Measurements from ENCODE around the gene CPPED1.
"Not testable (repeated sequence)": the region's sequence is repeated elsewhere in the genome, so short reads cannot be mapped to it uniquely, and the experiment has no call there.

Gene CPPED1

DNA sequence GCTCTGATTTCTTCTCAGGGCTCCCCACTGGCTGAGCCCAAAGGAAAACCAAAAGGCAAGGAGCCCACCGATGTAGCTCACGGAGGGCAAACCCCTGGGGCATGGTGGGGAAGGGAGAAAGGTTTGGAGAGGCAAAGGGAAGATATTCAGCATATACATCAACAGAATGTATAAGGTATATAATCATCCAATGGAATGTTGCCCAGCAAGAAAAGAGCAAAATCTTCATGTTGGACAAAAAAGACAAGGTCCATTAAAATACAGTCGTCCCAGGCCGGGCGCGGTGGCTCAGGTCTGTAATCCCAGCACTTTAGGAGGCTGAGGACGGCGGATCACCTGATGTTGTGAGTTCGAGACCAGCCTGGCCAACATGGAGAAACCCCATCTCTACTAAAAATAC lies 1.6 kb downstream of the CPPED1 start:
- DNase-seq (ENCODE audit: low spot score): no peak

DNA sequence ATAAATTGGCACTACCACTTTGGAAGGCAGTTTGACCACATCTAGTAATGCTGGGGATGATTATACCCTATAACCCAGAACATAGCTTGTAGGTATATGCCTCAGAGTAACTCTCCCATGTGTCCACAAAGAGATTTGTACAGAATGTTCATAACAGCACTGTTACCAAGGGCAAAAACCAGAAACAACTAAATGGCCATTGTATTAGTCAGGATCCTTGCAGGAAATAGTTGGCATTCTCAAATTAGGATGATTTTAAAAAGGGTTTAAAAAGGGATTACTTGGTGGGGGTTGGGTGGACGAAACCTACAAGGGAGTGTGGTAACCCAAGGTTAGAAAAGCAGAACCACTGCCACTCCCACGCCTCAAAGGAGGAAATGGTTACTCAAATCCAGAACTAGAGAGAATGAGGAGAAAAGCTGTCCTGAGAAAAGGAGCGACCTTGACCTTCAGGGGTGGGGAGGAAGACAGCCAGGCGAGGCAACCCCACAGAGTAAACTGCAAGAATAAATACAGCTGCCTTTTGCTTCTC lies 2.1 kb downstream of the CPPED1 start:
- peak; percentile 76 for DNase-seq (ENCODE audit: low spot score)

DNA sequence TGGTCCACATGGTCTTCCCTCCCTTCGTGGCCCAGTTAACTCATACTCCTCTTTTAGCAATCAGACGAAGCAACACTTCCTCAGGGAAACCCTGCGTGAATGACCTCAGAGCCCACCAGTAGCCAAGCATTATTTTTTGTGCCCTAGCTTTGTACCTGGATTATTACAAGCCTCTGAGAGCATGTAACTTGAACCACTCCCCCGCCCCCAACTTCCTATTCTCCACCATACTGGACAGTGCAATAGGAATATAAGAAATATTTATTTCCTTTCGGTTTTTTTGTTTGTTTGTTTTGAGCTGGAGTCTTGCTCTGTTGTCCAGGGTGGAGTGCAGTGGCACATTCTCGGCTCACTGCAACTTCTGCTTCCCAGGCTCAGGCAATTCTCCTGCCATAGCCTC lies 2.9 kb downstream of the CPPED1 start:
- DNase-seq (ENCODE audit: low spot score): no peak

DNA sequence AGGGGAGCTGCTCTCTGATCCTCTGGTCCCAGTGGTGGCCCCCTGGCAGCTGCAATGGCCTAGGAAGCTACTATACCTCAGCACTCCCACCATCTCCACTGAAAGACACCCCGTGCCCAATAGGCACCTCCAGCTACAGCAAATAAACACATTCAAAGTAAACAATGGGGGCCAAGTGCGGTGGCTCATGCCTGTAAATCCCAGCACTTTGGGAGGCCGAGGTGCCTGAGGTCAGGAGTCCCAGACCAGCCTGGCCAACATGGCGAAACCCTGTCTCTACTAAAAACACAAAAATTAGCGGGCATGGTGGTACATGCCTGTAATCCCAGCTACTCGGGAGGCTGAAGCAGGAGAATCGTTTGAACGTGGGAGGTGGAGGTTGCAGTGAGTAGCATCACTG lies 3.7 kb downstream of the CPPED1 start:
- not testable (repeated sequence) for DNase-seq (ENCODE audit: low spot score)

DNA sequence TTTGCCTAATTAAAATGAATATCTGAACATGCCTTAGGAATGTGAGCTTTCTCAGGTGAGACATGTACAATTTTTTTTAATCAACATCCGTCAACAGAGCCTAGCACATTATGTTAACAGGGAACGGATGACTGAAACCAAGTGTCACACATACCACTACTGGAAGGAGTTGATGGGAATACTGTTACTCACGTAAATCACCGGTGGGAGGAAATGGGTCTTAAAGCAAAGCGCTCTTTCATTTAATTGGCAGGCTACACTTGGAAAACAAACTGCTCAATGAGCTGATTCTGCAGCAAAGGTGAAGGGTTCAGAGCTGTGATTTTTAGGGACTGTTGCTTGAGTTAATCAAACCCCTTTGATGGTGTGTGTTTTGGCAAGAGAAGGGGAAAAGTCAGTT lies 4.8 kb downstream of the CPPED1 start:
- DNase-seq (ENCODE audit: low spot score): no peak

DNA sequence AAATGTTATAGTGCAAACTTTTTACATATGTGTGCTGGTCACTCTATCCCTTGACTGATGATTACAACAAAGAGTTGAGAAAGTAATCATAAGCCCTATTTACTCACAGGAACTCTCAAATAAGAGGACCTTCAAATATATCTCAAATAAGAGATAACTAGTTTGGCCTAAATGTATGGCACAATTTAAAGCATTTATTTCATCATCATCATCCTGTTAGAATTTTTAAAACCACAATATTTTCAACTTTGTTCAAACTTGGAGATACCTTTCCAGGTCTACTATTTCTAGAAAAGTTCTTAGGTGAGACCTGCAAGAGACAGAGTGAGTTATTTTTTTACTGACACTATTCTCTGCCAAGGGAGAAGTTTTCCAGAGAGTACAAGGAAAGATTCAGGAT lies 5.5 kb downstream of the CPPED1 start:
- no peak for DNase-seq (ENCODE audit: low spot score)

DNA sequence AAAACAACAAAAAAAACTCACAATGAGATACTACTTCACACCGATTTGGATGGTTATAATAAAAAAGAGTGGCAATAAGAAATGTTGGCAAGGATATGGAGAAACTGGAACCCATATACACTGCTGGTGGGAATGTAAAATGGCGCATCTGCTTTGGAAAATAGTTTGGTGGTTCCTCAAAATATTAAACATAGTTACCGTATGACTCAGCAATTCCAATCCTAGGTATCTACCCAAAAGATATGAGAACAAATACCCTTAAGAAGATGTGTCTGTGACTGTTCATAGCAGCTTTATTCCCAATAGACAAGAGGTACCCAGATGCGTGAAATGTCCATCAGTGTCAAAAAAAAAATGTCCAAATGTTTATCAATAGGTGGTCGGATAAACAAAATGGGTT lies 7.2 kb downstream of the CPPED1 start:
- DNase-seq (ENCODE audit: low spot score): no peak

DNA sequence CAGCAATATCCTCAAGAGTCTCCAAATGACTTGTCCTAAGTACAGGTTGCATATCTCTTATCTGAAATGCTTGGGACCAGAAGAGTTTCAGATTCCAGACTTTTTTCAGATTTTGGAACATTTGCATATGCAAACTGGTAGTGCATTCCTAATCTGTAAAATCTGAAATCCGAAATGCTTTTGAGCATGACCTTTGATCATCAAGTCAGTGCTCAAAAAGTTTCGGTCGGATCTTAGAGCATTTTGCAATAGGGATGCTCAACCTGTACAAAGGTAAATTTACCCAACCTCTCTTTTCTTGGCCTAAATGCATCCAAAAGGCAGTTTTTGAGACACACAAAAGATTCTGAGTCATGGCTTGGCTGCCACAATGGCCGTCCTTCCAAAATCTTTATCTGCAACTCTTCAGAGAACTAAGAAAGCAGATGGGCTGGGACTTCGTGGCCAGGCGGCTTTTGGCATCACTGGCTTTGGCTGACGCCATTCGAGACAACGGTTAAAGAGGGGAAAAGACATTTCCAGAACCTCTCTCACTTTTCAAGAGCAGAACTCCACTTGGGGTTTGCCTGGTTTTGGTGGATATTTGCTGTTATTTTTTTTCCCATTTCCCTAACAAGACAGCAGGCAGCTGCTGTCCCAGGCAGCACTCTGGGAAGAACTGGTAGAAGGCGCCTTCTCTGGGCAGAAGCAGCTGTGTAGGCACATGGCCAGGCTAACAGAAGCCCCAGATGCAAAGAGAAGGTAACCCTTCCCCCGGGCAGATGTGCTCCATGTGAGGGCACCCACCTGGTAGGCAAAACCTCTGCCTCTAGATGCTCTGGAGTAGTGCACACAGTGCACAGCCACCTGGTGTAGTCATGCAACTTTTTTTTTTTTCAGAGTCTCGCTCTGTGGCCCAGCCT lies 8.9 kb downstream of the CPPED1 start:
- DNase-seq (ENCODE audit: low spot score): no peak

DNA sequence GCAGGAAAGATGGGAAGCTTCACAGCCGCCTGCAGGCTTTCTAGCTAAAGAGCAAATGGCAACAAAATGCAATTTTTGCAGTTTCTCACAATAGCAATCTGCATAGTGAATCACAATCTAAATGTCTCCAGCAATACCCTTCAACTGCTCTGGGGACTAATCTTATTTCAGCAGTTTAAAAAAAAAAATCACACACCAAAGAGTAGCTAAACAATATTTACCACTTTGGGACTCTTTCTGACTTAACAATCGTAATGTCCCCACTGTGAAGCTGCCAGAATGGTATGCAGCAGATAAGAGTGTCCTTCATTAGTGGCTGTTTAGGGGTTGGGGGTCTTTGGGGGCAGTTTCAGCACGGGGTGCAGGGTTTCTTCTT lies 9.8 kb downstream of the CPPED1 start:
- no peak for DNase-seq (ENCODE audit: low spot score)

DNA sequence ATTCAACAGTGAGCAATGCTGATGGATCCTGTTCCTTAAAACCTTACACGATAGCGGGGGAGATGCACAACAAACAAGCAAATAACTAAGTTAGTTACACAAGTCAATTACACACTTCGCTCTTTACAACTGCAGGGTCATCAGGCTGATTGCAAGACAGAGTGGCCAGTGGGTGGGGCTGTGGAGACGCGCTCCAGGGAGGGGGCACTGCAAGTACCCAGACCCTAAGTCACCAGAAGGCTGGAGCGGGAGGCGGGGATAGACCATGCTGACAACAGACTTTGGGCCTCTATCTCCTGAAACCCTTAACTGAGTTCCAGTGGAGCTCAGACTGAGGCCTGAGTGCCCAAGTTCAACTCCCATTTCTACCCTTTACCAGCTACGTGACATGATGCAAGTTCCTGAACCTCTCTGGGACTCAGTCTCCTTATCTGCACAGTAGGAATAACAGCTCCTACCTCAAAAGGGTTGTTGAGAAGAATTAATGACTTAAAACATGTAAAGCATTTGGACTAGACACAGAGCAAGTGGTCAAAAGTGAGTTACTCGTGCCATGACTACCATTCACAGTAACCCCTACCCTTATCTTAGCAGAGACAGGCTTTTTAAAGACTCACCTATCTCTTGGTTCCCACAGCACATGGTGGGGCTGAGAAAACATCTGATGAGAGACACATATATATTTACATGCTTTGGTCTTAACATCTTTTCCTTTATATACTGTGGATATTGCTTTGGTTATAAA lies 10.4 kb downstream of the CPPED1 start:
- no peak for DNase-seq (ENCODE audit: low spot score)

DNA sequence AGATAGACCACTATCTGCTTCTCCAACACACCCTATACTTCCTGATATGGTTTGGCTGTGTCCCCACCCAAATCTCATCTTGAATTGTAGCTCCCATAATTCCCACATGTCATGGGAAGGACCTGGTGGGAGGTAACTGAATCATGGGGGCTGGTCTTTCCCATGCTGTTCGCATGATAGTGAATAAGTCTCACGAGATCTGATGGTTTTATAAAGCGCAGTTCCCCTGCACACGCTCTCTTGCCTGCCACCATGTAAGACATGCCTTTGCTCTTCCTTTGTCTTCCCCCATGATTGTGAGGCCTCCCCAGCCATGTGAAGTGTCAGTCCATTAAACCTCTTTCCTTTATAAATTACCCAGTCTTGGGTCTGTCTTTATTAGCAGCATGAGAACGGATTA lies 11.2 kb downstream of the CPPED1 start:
- not testable (repeated sequence) for DNase-seq (ENCODE audit: low spot score)

DNA sequence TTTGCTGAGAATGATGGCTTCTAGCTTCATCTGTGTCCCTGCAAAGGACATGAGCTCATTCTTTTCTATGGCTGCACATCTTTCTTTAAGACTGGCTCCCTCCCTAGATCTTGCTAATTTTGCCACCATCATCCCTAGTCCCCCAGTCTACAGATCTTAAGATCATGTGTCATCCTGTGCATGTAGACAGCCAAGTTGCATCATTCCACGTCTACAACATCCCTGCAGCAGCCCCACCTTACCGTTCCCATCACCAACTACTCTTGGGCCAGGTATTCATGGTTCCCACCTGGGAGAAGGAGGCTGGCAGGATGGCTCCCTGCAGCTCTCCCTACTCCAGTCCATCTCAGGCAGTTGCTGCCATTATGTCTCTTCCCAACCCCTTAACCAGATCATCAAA lies 12.3 kb downstream of the CPPED1 start:
- no peak for DNase-seq (ENCODE audit: low spot score)

DNA sequence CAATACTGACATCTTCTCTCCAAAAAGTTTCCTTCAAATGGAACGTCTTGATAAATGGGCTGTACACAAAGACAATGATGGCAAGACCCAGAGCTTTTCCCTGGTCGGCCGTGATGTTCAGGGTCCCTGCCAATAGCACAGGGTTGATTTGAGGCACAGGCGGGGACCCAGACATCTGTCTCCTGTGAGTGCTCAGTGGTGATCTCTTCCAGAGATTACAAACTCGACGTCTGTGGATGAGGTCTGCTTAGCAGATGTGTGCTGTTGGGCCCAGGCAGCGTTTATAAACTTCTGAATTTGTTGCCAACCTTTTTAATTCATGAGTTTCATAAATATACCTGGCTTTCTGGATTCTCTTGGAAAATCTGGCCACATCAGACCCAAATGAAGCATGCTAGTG lies 14.9 kb downstream of the CPPED1 start:
- DNase-seq (ENCODE audit: low spot score): no peak

DNA sequence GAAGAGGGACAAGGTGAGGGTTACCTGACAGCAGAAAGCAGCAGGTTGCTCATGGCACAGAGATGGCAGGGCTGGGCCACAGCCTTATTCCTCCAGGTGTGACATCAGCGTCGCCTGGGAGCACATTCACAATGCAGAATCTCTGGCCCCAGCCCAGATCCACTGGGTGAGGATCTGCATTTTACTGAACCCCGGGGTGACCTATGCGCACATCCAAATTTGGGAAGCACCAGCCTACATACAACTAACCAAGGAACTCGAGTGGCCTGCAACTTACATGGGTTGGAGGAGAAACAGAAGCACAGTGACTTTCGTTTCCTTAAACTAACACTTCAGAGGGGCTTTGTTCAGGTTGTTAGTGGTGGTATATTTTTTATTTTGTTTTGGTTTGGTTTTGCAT lies 17.6 kb downstream of the CPPED1 start:
- DNase-seq (ENCODE audit: low spot score): no peak

DNA sequence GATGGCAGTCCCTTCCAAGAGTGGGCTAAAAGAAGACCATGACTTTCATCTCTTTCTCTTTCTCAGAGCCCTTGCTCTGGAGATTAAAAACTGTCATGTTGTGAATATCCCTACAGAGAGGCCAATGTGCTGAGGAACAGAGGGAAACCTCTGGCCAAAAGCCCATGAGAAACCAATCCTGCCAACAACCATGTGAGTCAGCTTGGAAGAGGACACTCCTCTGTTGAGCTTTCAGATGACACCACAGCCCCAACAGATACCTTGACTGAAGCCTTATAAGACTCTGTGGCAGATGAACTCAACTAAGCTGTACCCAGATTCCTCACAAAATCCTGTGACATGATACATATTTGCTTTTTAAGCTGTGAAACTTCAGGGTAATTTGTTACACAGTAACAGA lies 19.6 kb downstream of the CPPED1 start:
- DNase-seq (ENCODE audit: low spot score): no peak

DNA sequence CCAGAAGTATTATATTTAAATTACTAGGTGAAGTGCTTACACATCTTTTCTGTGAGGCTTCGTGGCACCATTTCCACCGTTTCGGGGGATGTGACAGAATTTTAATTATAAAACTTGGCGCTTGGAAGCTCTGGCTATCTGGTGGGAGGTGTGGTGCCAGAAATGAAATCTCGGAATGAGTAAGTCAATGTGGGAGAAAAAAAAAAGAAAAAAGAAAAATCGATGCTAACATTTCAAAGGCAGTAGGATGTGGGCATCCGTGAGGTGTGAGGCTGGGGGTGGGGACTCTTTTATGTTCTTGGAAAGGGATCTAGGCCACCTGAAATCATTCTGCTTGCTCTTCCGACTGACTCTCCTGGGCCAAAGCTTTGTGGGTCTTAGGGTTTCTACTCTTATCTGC lies 21.9 kb downstream of the CPPED1 start:
- DNase-seq (ENCODE audit: low spot score): peak; percentile 45

DNA sequence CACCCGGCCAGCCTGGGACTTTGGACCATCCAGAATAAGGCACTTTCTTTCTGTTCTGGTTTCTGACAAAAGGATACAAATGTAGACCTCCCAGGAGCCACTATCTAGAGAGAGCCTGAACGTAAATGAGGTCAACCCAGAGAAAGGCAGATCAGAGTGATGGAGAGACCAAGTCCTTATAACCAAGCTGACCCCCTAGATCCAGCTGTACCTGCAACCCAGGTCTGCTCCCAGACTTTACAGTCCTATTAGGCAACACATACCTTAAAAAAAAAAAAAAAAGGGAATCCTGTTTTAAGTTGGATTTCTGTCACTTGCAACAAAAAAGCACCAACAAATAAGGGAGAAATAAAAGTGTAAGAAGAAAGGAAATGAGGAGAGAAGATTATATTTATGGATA lies 23.2 kb downstream of the CPPED1 start:
- no peak for DNase-seq (ENCODE audit: low spot score)

DNA sequence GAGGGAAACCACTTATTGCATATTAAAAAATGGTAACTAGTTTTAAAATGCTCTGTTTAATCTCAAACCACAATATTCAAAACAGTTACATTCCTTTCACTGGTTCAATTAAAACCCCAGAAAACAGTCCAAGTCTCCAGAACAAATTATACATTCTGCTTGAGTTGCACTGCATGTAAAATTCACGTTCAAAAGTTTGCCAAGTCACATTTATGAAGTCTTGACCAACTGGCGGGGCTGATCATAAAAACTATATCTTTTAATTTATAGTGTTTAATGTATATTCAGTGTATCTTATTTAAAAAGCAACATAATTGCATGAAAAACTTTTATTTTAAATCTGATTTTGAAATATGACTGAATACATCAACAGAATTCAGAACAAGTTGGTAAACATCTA lies 25.0 kb downstream of the CPPED1 start:
- DNase-seq (ENCODE audit: low spot score): no peak

DNA sequence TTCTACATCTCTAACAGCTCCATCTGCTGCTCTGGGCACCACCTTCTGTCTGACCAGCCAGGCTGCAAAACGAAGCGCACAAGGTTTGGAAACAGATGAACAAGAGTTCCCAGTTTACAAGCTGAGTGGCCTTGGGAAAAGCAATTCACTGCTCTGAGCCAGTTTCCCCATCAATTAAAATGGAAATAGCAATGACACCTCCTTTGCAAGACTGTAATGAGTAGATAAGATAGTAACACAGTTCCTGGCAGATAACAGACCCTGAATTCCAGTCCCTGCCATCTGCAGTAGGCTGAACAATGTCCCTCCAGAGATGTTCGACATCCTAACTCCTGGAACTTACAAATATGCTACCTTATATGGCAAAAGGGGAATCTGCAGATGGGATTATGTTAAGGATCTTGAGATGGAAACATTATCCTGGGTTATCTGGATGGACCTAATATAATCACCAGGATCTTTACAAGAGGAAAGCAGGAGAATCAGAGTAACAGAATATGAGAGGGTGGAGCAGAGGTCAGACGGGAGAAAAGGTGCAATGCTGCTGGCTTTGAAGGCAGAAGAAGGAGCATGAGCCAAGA lies 27.9 kb downstream of the CPPED1 start:
- DNase-seq (ENCODE audit: low spot score): no peak

DNA sequence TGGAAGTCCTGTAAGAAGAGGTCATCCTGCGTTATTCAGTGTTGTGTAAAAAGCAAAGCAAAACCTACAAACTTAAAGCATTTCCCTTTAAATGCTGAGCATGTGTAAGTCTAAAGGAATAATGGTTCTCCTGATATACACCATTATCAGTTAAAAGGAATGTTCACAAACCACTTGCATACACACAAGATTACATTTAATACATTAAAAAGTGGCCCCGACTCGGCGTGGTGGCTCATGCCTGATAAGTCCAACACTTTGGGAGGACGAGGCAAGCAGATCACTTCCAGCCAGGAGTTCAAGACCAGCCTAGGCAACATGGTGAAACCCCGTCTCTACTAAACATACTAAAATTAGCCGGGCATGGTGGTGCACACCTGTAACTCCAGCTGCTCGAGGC lies 30.5 kb downstream of the CPPED1 start:
- DNase-seq (ENCODE audit: low spot score): no peak

DNA sequence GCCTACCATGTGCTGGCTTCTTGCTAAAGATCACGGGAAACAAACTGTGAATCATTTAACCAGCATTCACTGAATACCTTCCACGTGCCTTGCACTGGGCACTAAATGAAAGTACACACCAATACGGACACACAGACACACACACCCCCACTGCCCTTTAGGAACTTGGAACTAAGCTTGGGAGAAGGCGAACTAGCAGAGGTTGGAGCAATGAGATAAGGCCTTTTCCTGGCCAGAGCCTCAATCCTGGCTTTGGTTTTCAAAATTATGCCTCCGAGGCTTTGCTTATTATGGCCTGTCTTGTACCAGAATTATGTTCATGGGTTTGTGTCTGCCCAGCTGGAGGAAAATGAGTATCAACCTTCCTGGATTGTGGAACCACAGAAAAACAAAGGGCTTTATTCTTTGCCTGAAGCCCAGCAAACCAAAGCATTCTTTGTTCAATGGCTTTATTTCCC lies 32.3 kb downstream of the CPPED1 start:
- DNase-seq (ENCODE audit: low spot score): no peak

DNA sequence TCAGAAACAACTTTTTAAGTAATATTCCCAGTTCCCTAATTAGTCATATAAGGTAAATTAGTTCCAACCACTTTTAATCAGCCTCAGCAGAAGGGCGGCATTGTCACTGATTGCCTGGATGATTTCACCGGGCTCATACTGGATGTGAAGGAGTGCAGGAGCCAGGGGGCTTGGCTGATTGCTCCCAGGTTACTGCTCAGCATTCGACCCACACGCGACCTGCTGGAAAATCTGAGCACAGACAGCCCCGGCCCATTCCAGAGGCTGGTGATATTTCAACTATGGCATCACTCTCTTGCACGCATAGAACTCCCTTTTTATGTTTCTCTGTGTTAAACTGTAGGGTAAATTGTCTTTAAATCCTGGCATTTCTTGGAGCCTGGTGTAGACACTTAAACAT lies 34.2 kb downstream of the CPPED1 start:
- DNase-seq (ENCODE audit: low spot score): no peak

DNA sequence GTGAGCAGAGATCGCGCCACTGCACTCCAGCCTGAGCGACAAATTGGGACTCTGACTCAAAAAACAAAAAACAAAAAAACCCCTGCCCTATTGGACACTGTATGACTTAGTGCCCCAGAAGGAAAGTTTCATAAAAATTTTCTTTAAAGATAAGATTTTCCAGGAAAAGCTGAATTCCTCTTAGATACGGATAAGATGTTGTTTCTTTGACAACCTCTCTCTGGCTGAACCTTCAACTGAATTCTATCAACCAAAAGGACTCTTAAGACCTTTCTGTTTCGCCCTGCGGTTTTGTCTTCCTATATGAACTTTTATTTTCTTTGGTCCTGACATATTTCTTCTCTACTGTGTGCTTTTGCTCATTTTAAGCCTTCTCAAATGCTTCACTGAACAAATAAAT lies 35.8 kb downstream of the CPPED1 start:
- peak; percentile 41 for DNase-seq (ENCODE audit: low spot score)

All from activated CD4-positive, alpha-beta T cell treated with anti-CD3 and anti-CD28 coated beads, Interleukin-2, Interleukin-4, amounts not matched to agents 100 ng/mL and 50 ng/mL, durations not matched to agents 16 hours and 8 hours (primary cell).